DOHH2 (cell line): ENCODE results near the gene MRPL27.

ENCODE experiments used
- H3F3A ChIP-seq: fragments of 200-600 bp; sonication (generic), shearing (Covaris generic); 2 replicates; pipeline ENCODE4 v1.6.0; 2016; ENCODE audit warnings: antibody characterized with exemption, mild to moderate bottlenecking; ENCODE audit not compliant: control insufficient read depth, insufficient read depth
- H3K27ac ChIP-seq: fragments of 200-600 bp; sonication (generic); 2 replicates; pipeline ENCODE4 v1.5.1; 2014; ENCODE audit warnings: low read depth, mild to moderate bottlenecking, low read length, moderate library complexity
- H3K27me3 ChIP-seq: fragments of 200-600 bp; sonication (generic); 2 replicates; pipeline ENCODE4 v1.6.1; 2014; ENCODE audit warnings: mild to moderate bottlenecking, low read length, mixed read lengths; ENCODE audit not compliant: control insufficient read depth
- H3K36me3 ChIP-seq: fragments of 200-600 bp; sonication (generic); 2 replicates; pipeline ENCODE4 v1.6.1; 2014; ENCODE audit warnings: mild to moderate bottlenecking, low read length, moderate library complexity, mixed read lengths; ENCODE audit not compliant: control insufficient read depth
- H3K4me1 ChIP-seq: fragments of 200-600 bp; sonication (generic); 2 replicates; pipeline ENCODE4 v1.6.1; 2014; ENCODE audit warnings: mild to moderate bottlenecking, low read length, mixed read lengths; ENCODE audit not compliant: control insufficient read depth
- H3K4me2 ChIP-seq: fragments of 200-600 bp; sonication (generic); 2 replicates; pipeline ENCODE4 v1.6.0; 2014; ENCODE audit warnings: mild to moderate bottlenecking, low read length, moderate library complexity
- H3K4me3 ChIP-seq: fragments of 200-600 bp; sonication (generic); 2 replicates; pipeline ENCODE4 v1.5.1; 2014; ENCODE audit warnings: mild to moderate bottlenecking, low read length, mixed read lengths
- H3K79me2 ChIP-seq: fragments of 200-600 bp; sonication (generic); 2 replicates; pipeline ENCODE4 v1.6.1; 2014; ENCODE audit warnings: mild to moderate bottlenecking, low read length, mixed read lengths; ENCODE audit not compliant: control insufficient read depth
- H3K9me2 ChIP-seq: fragments of 200-600 bp; sonication (generic); replicated peaks from 2 replicates; pipeline ENCODE4 v1.6.1; 2014; ENCODE audit warnings: mild to moderate bottlenecking, low read length, mixed read lengths; ENCODE audit not compliant: control insufficient read depth
- H3K9me3 ChIP-seq: fragments of 200-600 bp; sonication (generic); 2 replicates; pipeline ENCODE4 v1.6.1; 2014; ENCODE audit warnings: antibody characterized with exemption, low read length, mixed read lengths; ENCODE audit not compliant: control insufficient read depth, insufficient read depth
- H4K20me1 ChIP-seq: fragments of 200-600 bp; sonication (generic); 2 replicates; pipeline ENCODE4 v1.6.0; 2014; ENCODE audit warnings: low read depth, mild to moderate bottlenecking, antibody characterized with exemption, low read length, moderate library complexity; ENCODE audit not compliant: control insufficient read depth, insufficient read depth
- EZH2phosphoT487 ChIP-seq: fragments of 200-600 bp; sonication (generic); IDR thresholded peaks from 2 replicates; pipeline ENCODE4 v1.6.1; 2017; ENCODE audit warnings: borderline replicate concordance, mild to moderate bottlenecking, antibody characterized with exemption, low read length, moderate library complexity, mixed read lengths
- TF ChIP-seq, protein P1 (sequence below): fragments of 200-600 bp; sonication (generic); IDR thresholded peaks from one replicate; pipeline ENCODE4 v1.5.1; 2014; ENCODE audit warnings: antibody characterized with exemption, mild to moderate bottlenecking, low read depth, low read length; ENCODE audit not compliant: poor library complexity, severe bottlenecking

MRPL27 gene

DNA sequence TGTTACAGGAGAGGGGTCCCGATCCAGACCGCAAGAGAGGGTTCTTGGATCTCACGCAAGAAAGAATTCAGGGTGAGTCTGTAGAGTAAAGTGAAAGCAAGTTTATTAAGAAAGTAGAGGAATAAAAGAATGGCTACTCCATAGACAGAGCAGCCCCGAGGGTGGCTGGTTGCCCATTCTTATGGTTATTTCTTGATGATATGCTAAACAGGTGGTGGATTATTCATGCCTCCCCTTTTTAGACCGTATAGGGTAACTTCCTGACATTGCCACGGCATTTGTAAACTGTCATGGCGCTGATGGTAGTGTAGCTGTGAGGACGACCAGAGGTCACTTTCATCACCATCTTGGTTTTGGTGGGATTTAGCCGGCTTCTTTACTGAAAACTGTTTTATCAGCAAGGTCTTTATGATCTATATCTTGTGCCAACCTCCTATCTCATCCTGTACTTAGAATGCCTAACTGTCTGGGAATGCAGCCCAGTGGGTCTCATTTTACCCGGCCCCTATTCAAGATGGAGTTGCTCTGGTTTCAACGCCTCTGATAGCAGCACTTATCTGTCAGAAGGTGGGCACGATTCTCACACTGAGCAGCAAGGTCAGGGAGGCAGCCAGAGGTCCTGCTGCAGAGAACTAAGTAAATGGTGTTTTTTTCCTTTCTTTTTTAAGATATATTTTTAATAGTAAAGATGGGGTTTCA is 53.5 kb downstream of the MRPL27 start:
- Histone ChIP-seq H3K27ac (no peak overlapping the region), H3K27me3 (peaks cover 23% of the 10 kb centered on the region), H3F3A (no peaks in the 10 kb centered on the region), H3K4me1 (no peaks in the 10 kb centered on the region), H3K4me2 (no peak overlapping the region), H3K9me2 (no peaks in the 10 kb centered on the region), H3K9me3 (no peaks in the 10 kb centered on the region), H4K20me1 (no peaks in the 10 kb centered on the region), H3K79me2 (no peaks in the 10 kb centered on the region), H3K36me3 (no peaks in the 10 kb centered on the region), H3K4me3 (no peak overlapping the region)
- no peak for TF ChIP-seq EZH2phosphoT487
- TF ChIP-seq, protein P1, sequence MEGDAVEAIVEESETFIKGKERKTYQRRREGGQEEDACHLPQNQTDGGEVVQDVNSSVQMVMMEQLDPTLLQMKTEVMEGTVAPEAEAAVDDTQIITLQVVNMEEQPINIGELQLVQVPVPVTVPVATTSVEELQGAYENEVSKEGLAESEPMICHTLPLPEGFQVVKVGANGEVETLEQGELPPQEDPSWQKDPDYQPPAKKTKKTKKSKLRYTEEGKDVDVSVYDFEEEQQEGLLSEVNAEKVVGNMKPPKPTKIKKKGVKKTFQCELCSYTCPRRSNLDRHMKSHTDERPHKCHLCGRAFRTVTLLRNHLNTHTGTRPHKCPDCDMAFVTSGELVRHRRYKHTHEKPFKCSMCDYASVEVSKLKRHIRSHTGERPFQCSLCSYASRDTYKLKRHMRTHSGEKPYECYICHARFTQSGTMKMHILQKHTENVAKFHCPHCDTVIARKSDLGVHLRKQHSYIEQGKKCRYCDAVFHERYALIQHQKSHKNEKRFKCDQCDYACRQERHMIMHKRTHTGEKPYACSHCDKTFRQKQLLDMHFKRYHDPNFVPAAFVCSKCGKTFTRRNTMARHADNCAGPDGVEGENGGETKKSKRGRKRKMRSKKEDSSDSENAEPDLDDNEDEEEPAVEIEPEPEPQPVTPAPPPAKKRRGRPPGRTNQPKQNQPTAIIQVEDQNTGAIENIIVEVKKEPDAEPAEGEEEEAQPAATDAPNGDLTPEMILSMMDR = no peak

DNA sequence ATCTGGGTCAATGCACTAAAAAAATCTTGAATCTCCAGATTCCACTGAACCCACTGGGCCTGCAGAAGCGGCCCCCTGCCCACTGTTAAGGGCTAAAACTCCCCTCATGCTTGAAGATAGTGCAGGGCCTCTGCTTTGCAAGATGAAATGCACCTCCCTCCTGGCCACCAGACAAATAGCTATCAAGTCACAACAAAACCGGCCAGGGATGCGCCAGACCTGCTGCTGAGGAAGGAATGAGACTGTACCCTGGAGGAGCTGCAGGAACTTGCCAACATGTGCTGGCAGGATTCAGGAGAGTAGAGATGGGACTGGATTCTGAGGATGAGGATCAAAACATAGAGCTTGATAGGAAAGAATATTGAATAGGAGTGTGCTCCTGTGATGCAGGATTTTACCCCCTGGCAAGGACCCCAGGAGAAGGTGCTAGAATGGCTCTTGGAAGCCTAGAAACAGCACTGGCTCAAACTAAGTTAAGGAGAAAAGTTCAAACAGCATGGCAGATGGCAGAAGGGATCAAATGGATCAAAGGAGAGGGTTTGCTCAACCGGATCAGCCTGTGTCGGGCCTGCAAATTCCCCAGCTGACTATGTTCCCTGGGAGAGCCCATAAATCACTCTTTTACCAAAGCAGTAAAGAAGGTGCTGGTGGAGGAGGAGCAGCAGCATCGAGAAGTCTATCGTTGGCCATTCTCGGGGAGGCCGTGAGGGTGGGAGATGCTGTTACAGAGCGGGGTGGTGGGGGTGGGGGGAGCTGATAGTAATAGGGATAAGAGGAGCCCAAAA is 54.3 kb downstream of the MRPL27 start:
- TF ChIP-seq EZH2phosphoT487 = no peak
- TF ChIP-seq, protein P1 = no peak
- H3K36me3 ChIP-seq = no peaks in the 10 kb centered on the region
- H3K4me2 ChIP-seq = no peak overlapping the region
- H4K20me1 ChIP-seq = no peaks in the 10 kb centered on the region
- H3K4me1 ChIP-seq = no peaks in the 10 kb centered on the region
- no peaks in the 10 kb centered on the region for H3K79me2 ChIP-seq
- no peaks in the 10 kb centered on the region for H3K9me3 ChIP-seq
- no peaks in the 10 kb centered on the region for H3F3A ChIP-seq
- H3K27ac ChIP-seq = no peak overlapping the region
- H3K9me2 ChIP-seq = no peaks in the 10 kb centered on the region
- H3K27me3 ChIP-seq = peaks cover 26% of the 10 kb centered on the region
- H3K4me3 ChIP-seq = no peak overlapping the region
